ENCODE measurements around the gene GPSM1.
A peak's percentile ranks its signal among the peaks of the same experiment; 100 is the strongest.
"Not testable (repeated sequence)": the region's sequence is repeated elsewhere in the genome, so short reads cannot be mapped to it uniquely, and the experiment has no call there.

The GPSM1 gene

GRCh38 chr9:136401173-136401922 lies 74.0 kb downstream of the GPSM1 start:
- peak; percentile 11 for DNase-seq

- no peak for DNase-seq
Measured at GRCh38 chr9:136402067-136402466, 74.7 kb downstream of the GPSM1 start.

- no peak for DNase-seq
Measured at GRCh38 chr9:136403538-136403914, 76.2 kb downstream of the GPSM1 start.

GRCh38 chr9:136403915-136404800 lies 76.8 kb downstream of the GPSM1 start:
- no peak for DNase-seq

GRCh38 chr9:136404801-136405136 lies 77.4 kb downstream of the GPSM1 start:
- no peak for DNase-seq

GRCh38 chr9:136405481-136405880 lies 78.1 kb downstream of the GPSM1 start:
- DNase-seq, result no peak

- DNase-seq, result not testable (repeated sequence)
Measured at GRCh38 chr9:136405904-136406303, 78.6 kb downstream of the GPSM1 start.

- not testable (repeated sequence) for DNase-seq
Measured at GRCh38 chr9:136407061-136407460, 79.7 kb downstream of the GPSM1 start.

GRCh38 chr9:136407911-136408310 lies 80.6 kb downstream of the GPSM1 start:
- DNase-seq, result no peak

Data from NCI-H82 (cell line).